Adrenal gland (tissue), 5 donors: ENCODE results near the gene CREB5.

Experiments
- POLR2A ChIP-seq, 2 donors: fragments of 450-650 bp; IDR thresholded peaks; one replicate each; pipeline ENCODE4 v1.6.1; 2017; ENCODE audit warnings: antibody characterized with exemption in 2 of 2, mild to moderate bottlenecking in 2 of 2, moderate library complexity in 1 of 2
- TF ChIP-seq, protein P1 (sequence below), 6 experiments: fragments of 450-650 bp in 4 of 6; fragments of 200-600 bp in 2 of 6; sonication (generic) in 1 of 6; IDR thresholded peaks; 1 replicate in 5 of 6; 2 replicates in 1 of 6; pipeline versions ENCODE4 v1.5.1 to v1.8.0; 2016 to 2021; ENCODE audit warnings: antibody characterized with exemption in 6 of 6, mild to moderate bottlenecking in 2 of 6, moderate library complexity in 1 of 6
- donor health status: DM: no; HTN: no; CAD: no.

DNA sequence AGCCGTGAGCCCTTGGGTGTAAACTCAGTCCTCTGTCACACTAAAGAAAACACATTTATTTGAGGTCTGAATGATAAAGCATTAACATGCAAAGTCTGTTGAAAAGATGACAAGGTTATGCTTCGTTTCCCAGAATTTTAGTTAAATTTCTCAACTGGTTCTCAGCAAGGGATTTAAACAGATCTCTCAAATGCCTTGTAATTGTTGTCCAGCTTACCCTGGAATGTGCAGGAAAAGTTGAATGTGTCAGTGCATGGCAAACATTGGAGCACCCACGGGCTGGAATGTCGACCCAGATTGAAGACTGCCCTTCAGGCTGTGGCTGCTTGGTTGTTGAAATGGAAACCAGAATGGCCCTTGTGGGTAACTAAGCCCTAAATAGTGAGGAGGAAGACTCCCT is 354.0 kb downstream of the CREB5 start:
- TF ChIP-seq, protein P1, sequence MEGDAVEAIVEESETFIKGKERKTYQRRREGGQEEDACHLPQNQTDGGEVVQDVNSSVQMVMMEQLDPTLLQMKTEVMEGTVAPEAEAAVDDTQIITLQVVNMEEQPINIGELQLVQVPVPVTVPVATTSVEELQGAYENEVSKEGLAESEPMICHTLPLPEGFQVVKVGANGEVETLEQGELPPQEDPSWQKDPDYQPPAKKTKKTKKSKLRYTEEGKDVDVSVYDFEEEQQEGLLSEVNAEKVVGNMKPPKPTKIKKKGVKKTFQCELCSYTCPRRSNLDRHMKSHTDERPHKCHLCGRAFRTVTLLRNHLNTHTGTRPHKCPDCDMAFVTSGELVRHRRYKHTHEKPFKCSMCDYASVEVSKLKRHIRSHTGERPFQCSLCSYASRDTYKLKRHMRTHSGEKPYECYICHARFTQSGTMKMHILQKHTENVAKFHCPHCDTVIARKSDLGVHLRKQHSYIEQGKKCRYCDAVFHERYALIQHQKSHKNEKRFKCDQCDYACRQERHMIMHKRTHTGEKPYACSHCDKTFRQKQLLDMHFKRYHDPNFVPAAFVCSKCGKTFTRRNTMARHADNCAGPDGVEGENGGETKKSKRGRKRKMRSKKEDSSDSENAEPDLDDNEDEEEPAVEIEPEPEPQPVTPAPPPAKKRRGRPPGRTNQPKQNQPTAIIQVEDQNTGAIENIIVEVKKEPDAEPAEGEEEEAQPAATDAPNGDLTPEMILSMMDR (IDR thresholded peaks at IDR 0.05), result no peak
- TF ChIP-seq POLR2A (IDR thresholded peaks at IDR 0.05), result no peak
